Endothelial cell of umbilical vein (primary cell): ENCODE measurements around the gene TMEM207. TPM values are rescaled to one million over a fixed set of nuclear protein-coding genes. Genes with fewer than 3 reads are reported as not detected.

Experiments
- BruUV-seq: library from RNA; stranded (reverse); fragments of 400-500 nt; replicated peaks from 2 replicates; lab custom pipeline; 2021; lab: Mats Ljungman, UMichigan
- CTCF ChIA-PET: fragments of 300-600, 350-600 bp; sonication (Branson Sonifier 250); formaldehyde crosslinking; loops from one replicate; lab custom pipeline; 2021; ENCODE audit warnings: antibody characterized with exemption, inconsistent platforms; lab: Charles Lee
- POLR2A ChIA-PET: fragments of 300-600, 350-600 bp; sonication (Branson Sonifier 250); formaldehyde crosslinking; loops from one replicate; lab custom pipeline; 2021; ENCODE audit warnings: antibody characterized with exemption, inconsistent platforms; lab: Charles Lee
- DNase-seq: peaks from one replicate; pipeline ENCODE4 v3.0.0-alpha.2; 2011; ENCODE audit warnings: low read depth, low spot score
- FAIRE-seq: peaks from 2 replicates; lab custom pipeline; 2011; peaks lifted over from hg19 to GRCh38; lab: Jason Lieb, UNC
- H2AFZ ChIP-seq: 2 replicates; pipeline ENCODE4 v1.6.0; 2012; ENCODE audit warnings: low read depth, low read length, control low read depth, inconsistent platforms
- H3K27ac ChIP-seq: 2 replicates; pipeline ENCODE4 v1.5.1; 2011; ENCODE audit warnings: low read depth, mild to moderate bottlenecking, control low read depth, low read length, moderate library complexity; ENCODE audit not compliant: insufficient read depth
- H3K27me3 ChIP-seq, 2 experiments: 2 replicates each; pipeline versions ENCODE4 v1.6.0 to v1.6.1; 2011; ENCODE audit warnings: low read length in 2 of 2, mixed read lengths in 1 of 2; ENCODE audit not compliant: control insufficient read depth in 2 of 2, insufficient read depth in 2 of 2
- H3K36me3 ChIP-seq, 2 experiments: 2 replicates in 1 of 2; 3 replicates in 1 of 2; pipeline ENCODE4 v1.5.1; 2011; ENCODE audit warnings: low read length in 2 of 2, mild to moderate bottlenecking in 1 of 2, moderate library complexity in 1 of 2; ENCODE audit not compliant: control insufficient read depth in 2 of 2, insufficient read depth in 2 of 2; ENCODE audit errors: extremely low read depth in 1 of 2
- H3K4me1 ChIP-seq: 3 replicates; pipeline ENCODE4 v1.5.1; 2011; ENCODE audit warnings: mild to moderate bottlenecking, low read length; ENCODE audit not compliant: control insufficient read depth, insufficient read depth; ENCODE audit errors: extremely low read depth
- H3K4me2 ChIP-seq: 2 replicates; pipeline ENCODE4 v1.6.1; 2011; ENCODE audit warnings: low read length, control low read depth, mixed read lengths; ENCODE audit not compliant: insufficient read depth
- H3K4me3 ChIP-seq, 3 experiments: fragments of 200-600 bp in 1 of 3; sonication (generic), shearing (Covaris generic) in 1 of 3; replicated peaks in 1 of 3; 2 replicates each; pipeline ENCODE4 v1.5.1; 2011 to 2016; ENCODE audit warnings: control low read depth in 3 of 3, low read length in 3 of 3, mild to moderate bottlenecking in 2 of 3, inconsistent platforms in 1 of 3, low read depth in 1 of 3, moderate library complexity in 1 of 3; ENCODE audit not compliant: insufficient read depth in 1 of 3
- H3K79me2 ChIP-seq: 2 replicates; pipeline ENCODE4 v1.6.0; 2012; ENCODE audit warnings: low read length, inconsistent platforms; ENCODE audit not compliant: control insufficient read depth, insufficient read depth
- H3K9ac ChIP-seq: replicated peaks from 2 replicates; pipeline ENCODE3; 2011; ENCODE audit warnings: low read length, control low read depth; ENCODE audit not compliant: insufficient read depth; ENCODE audit errors: extremely low read depth
- H3K9me1 ChIP-seq: replicated peaks from 3 replicates; pipeline ENCODE4 v1.6.0; 2011; ENCODE audit warnings: mild to moderate bottlenecking, low read length; ENCODE audit not compliant: control insufficient read depth, insufficient read depth; ENCODE audit errors: extremely low read depth
- H3K9me3 ChIP-seq: replicated peaks from 2 replicates; pipeline ENCODE4 v1.5.1; 2012; ENCODE audit warnings: low read length, inconsistent platforms; ENCODE audit not compliant: control insufficient read depth, insufficient read depth
- H4K20me1 ChIP-seq: replicated peaks from 2 replicates; pipeline ENCODE3; 2011; ENCODE audit warnings: mild to moderate bottlenecking, low read length; ENCODE audit not compliant: control insufficient read depth, insufficient read depth; ENCODE audit errors: extremely low read depth
- CTCF ChIP-seq, 2 donors: IDR thresholded peaks; 1 replicate in 1 of 2; 2 replicates in 1 of 2; pipeline ENCODE4 v1.5.1; 2011; ENCODE audit warnings: low read length in 2 of 2, mild to moderate bottlenecking in 2 of 2, moderate library complexity in 2 of 2, control low read depth in 1 of 2, inconsistent platforms in 1 of 2, low read depth in 1 of 2; ENCODE audit not compliant: insufficient read depth in 1 of 2; ENCODE audit errors: extremely low read depth in 1 of 2
- EZH2 ChIP-seq: IDR thresholded peaks from 2 replicates; pipeline ENCODE4 v1.6.1; 2012; ENCODE audit warnings: borderline replicate concordance, low read depth, mild to moderate bottlenecking, moderate library complexity, low read length, inconsistent platforms; ENCODE audit not compliant: severe bottlenecking
- FOS ChIP-seq: IDR thresholded peaks from 2 replicates; pipeline ENCODE4 v1.6.1; 2011; ENCODE audit warnings: mild to moderate bottlenecking, low read length, moderate library complexity, borderline replicate concordance; ENCODE audit not compliant: insufficient read depth
- GATA2 ChIP-seq: IDR thresholded peaks from 2 replicates; pipeline ENCODE4 v1.7.0; 2011; ENCODE audit warnings: low read depth, mild to moderate bottlenecking, moderate library complexity, mixed read lengths, low read length; ENCODE audit not compliant: insufficient read length, insufficient read depth
- JUN ChIP-seq: IDR thresholded peaks from 2 replicates; pipeline ENCODE4 v1.6.1; 2011; ENCODE audit warnings: borderline replicate concordance, low read depth; ENCODE audit not compliant: insufficient read length, insufficient read depth
- MAX ChIP-seq: IDR thresholded peaks from 2 replicates; pipeline ENCODE4 v1.6.1; 2011; ENCODE audit not compliant: insufficient read depth, insufficient read length
- MYC ChIP-seq: IDR thresholded peaks from one replicate; pipeline ENCODE4 v1.6.1; 2011; ENCODE audit warnings: mild to moderate bottlenecking, low read depth, low read length
- POLR2A ChIP-seq: IDR thresholded peaks from 2 replicates; pipeline ENCODE4 v1.6.1; 2012; ENCODE audit warnings: low read depth, mild to moderate bottlenecking, control low read depth, low read length
- POLR2AphosphoS5 ChIP-seq: IDR thresholded peaks from 2 replicates; pipeline ENCODE4 v1.6.1; 2012; ENCODE audit warnings: low read depth, mild to moderate bottlenecking, control low read depth, low read length, moderate library complexity; ENCODE audit not compliant: insufficient read depth
- dilution Hi-C: fragments of 300-500 bp; cut with MboI; formaldehyde crosslinking; loops from one replicate; pipeline ENCODE4 v1.15.0; 2019; ENCODE audit warnings: low sequenced_read_pairs; ENCODE audit not compliant: extremely low pct_ligation_motif_present
- intact Hi-C: fragments of 100-400 bp; cut with micrococcal nuclease; formaldehyde crosslinking; loops from one replicate; pipeline ENCODE4 v1.10.0; 2022
- polyA plus RNA-seq, 4 experiments: library from polyadenylated mRNA; depleted of rRNA in 3 of 4; stranded (reverse) in 3 of 4; unstranded in 1 of 4; fragments of >200 nt; gene quantifications; 2 replicates each; pipeline versions ENCODE4 v1.2.1 to v1.2.3, GENCODE V29; 2011 to 2012; ENCODE audit warnings: missing spikeins in 1 of 4
- total RNA-seq: library from RNA; stranded (reverse); gene quantifications from 2 replicates; pipeline ENCODE4 v1.2.3, GENCODE V29; 2021

The TMEM207 gene
- total and polyA plus RNA-seq, 2 donors (not counting 3 experiments of a cell fraction or from before 2014, with no cell fraction given) = not detected

- Histone ChIP-seq H3K4me1 (no peaks in the 10 kb centered on the region), H3K36me3 (no peaks in the 10 kb centered on the region), H3K9me3 (no peaks in the 10 kb centered on the region), H3K9ac (no peak overlapping the region), H3K4me3 (no peak overlapping the region), H4K20me1 (no peaks in the 10 kb centered on the region), H3K79me2 (no peaks in the 10 kb centered on the region), H3K27me3 (peaks cover 31 to 53% of the 10 kb centered on the region in 2 experiments), H3K27ac (no peak overlapping the region), H2AFZ (no peak overlapping the region), H3K9me1 (no peaks in the 10 kb centered on the region), H3K4me2 (no peak overlapping the region)
- no TSS peak for BruUV-seq
- CTCF ChIA-PET = interaction anchor here (1.0 to 1.2 kb wide), 2 partner anchors 20 to 202 kb away, joined by 3 read pairs; no protein-coding TSS in a partner anchor
- DNase-seq (no peak), FAIRE-seq (no peak)
- TF ChIP-seq POLR2AphosphoS5 = no peak
- no peak for TF ChIP-seq MYC
- POLR2A ChIA-PET = no interaction called here
- intact Hi-C loops = no loop called here
- dilution Hi-C loops = no loop called here
Measured at GRCh38 chr3:190494907-190495306, 45.2 kb upstream of the TMEM207 start.

GRCh38 chr3:190492966-190493365, 43.3 kb upstream of the TMEM207 start:
- Histone ChIP-seq H4K20me1 (no peaks in the 10 kb centered on the region), H3K4me3 (no peak overlapping the region), H3K36me3 (no peaks in the 10 kb centered on the region), H3K4me1 (no peaks in the 10 kb centered on the region), H3K9me1 (no peaks in the 10 kb centered on the region), H3K27me3 (peaks cover 36 to 57% of the 10 kb centered on the region in 2 experiments), H3K9me3 (no peaks in the 10 kb centered on the region), H3K27ac (no peak overlapping the region), H3K4me2 (no peak overlapping the region), H2AFZ (no peak overlapping the region), H3K79me2 (no peaks in the 10 kb centered on the region), H3K9ac (no peak overlapping the region)
- CTCF ChIA-PET = no interaction called here
- intact Hi-C loops = no loop called here
- FAIRE-seq (no peak), DNase-seq (no peak)
- no TSS peak for BruUV-seq
- dilution Hi-C loops = no loop called here
- TF ChIP-seq POLR2AphosphoS5 = no peak
- no peak for TF ChIP-seq EZH2
- no peak for TF ChIP-seq POLR2A
- TF ChIP-seq JUN = no peak
- no peak for TF ChIP-seq FOS
- TF ChIP-seq MYC = no peak
- no peak for TF ChIP-seq CTCF (IDR thresholded peaks at IDR 0.05; ENCODE audit: extremely low read depth in 1 of 2, insufficient read depth in 1 of 2, low read depth in 1 of 2, low read length in 2 of 2)
- TF ChIP-seq MAX = no peak
- TF ChIP-seq GATA2 = no peak
- POLR2A ChIA-PET = no interaction called here
